Stimulated activated CD8-positive, alpha-beta memory T cell treated with anti-CD3 and anti-CD28 coated beads, Interleukin-7, amount 100 ng/mL, for 1 hour (primary cell): ENCODE data around the gene ARID3A.

Source experiments
- DNase-seq, 2 donors: peaks; one replicate each; pipeline ENCODE4 v3.0.0-alpha.2; 2020; ENCODE audit warnings: low read depth in 2 of 2

Gene ARID3A

DNA sequence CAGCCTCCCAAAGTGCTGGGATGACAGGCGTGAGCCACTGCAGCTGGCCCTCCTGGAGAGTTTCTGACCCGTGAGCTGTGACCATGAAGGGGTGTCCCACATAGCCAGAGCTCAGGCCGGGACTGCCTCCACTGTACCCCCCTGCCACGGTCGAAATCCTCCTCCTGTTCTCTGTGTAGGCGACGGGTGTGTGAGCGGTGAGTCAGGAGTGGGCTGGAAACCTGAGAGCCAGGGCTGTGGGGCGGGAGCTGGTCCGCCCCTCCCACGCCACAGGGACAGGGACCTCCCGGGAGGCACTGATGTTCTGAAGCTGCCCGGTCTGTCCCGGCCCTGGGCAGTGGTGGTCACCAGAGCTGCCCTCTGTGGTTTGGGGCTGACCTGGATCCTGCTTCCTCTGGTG, 62.2 kb downstream of the ARID3A start:
- DNase-seq = no peak

DNA sequence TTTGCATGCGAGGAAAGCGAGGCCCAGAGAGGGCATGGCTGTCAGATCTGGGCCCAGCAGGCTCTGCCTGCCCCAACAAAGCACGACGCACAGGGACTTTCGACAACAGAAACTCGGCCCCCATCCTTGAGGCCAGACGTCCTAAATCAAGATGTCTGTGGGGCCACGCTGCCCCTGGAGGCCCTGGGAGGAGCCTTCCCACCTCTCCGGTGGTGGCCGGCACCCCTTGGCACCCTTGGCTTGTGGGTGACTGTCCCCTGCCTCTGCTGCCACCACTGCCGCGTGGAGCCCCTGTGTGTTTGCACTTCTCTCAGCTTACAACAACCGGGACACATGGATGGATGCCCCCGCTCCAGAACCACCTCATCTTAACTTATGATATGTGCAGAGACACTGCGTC, 62.7 kb downstream of the ARID3A start:
- no peak for DNase-seq

DNA sequence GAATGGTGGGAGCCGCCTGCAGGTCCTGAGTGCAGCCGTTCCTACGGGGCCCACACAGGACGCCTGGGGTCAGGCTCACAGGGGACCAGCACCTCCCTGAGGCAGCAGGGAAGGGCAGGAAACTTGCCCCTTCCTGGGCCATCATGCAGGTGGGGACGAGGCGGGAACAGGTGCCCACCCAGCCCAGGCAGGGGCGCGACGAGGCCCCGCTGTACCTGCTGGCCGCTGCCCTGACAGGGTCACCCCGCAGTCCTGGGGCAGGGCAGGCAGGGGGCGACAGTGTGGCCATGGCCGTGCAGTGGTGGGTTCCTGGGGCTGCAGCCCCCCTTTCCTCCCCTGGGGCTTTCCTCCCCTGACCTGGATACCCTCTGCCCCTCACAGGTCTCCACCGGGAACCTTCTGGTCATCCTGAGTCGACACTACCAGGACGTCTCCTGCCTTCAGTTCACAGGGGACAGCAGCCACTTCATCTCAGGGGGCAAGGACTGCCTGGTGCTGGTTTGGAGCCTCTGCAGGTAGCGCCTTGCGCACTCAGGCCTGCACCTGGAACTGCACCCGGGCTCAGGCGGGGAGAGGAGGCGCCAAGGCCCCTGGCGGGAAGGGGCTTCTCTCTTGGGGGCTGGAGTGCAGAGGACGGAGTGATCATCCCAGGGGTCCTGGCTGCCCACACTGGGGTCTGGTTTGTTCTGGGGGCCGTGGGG, 63.7 kb downstream of the ARID3A start:
- no peak for DNase-seq

DNA sequence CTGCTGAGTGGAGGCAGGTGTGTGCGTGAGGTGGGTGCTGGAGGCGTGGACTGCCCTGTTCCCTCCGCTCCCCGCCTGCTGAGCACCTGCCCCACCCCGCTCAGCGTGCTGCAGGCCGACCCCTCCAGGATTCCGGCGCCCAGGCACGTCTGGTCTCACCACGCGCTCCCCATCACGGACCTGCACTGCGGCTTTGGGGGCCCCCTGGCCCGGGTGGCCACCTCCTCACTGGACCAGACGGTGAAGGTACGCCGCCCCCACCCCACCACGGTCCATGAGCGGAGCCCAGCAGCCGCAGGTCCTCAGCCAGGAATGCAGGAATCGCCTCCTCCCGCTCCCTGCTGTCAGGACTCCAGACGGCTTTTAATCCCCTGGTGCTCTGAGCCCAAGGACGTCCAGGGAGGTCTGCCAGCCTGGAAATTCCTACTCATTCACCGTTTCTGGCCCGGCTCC, 64.3 kb downstream of the ARID3A start:
- DNase-seq = no peak

DNA sequence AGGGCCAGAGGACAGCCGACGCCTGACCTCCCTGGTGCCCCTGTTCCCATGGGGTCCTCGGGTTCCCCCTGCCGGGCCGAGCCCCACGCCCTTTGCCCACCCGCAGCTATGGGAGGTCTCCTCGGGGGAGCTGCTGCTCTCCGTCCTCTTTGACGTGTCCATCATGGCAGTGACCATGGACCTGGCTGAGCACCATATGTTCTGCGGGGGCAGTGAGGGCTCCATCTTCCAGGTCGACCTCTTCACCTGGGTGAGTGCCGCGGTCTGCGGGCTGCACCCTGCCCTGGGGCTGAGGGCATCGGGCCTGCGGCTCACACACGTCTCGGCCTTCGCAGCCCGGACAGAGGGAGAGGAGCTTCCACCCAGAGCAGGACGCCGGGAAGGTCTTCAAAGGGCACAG, 64.9 kb downstream of the ARID3A start:
- no peak for DNase-seq

DNA sequence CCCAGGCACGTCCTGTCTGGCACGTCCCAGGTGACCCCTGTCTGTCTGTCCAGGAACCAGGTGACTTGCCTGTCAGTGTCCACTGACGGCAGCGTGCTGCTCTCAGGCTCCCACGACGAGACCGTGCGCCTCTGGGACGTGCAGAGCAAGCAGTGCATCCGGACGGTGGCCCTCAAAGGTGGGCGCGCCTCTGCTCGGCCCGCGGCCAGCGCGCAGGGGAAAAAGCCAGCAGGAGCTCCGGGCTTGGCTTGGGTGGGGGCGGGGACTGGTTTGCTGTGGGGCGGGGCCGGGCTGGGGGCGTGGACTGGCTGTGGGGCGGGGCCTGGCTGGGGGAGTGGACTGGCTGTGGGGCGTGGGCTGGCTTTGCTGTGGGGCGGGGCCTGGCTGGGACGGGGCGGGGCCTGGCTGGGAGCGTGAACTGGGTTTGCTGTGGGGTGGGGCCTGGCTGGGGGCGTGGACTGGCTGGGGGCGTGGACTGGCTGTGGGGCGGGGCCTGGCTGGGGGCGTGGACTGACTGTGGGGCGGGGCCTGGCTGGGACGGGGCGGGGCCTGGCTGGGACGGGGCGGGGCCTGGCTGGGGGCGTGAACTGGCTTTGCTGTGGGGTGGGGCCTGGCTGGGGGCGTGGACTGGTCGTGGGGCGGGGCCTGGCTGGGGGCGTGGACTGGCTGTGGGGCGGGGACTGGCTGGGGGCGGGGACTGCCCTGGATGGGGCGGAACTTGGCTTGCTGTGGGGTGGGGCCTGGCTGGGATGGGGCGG, 65.5 kb downstream of the ARID3A start:
- DNase-seq = peak in 1 of 2 donors; percentile 10

DNA sequence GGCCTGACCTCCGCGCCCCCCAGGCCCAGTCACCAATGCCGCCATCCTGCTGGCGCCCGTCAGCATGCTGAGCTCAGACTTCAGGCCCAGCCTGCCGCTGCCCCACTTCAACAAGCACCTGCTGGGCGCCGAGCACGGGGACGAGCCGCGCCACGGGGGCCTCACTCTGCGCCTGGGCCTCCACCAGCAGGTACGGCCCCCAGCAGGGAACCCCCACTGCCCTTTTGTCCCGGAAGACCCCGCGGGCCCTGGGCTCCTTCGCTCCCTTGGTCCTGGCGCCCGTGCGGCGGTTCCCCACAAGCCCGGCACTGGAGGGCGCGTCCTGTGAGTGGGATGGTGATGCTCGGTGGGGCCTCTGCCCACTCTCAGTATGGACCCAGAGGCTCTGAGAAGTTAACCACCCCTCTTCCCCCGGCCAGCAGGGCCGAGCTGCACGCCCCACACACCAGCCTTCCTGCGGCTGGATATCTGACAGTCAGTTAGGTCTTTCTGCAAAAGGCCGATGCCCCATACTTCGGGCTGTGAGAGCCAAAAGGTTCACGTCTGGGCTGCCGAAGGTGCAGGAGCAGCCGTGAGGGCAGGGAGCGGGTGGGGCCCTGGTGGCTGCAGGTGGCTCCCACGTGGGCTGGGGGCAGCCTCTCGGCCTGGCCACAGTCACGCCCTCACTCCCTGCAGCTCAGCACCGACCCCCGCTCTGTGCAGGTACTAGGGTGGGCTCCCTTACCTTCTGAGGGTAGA, 66.3 kb downstream of the ARID3A start:
- DNase-seq = no peak

DNA sequence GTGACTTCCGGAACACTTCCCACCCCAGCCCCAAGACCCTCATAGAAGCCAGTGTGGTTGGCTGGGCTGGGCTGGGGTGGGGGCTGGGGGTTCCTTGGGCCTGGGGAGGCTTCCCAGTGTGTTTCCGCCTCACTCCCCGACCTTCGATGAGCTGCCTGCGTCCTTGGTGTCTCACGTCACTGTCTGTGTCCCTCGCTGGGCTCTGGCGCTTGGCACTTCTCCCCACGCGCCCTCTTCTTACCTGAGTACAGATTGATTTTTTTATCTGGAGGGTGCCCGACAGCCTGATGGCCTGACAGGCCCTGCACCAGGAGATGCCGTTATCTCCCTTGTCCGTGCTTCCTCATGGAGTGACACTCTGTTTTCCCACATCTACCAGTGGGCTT, 66.8 kb downstream of the ARID3A start:
- DNase-seq = no peak

DNA sequence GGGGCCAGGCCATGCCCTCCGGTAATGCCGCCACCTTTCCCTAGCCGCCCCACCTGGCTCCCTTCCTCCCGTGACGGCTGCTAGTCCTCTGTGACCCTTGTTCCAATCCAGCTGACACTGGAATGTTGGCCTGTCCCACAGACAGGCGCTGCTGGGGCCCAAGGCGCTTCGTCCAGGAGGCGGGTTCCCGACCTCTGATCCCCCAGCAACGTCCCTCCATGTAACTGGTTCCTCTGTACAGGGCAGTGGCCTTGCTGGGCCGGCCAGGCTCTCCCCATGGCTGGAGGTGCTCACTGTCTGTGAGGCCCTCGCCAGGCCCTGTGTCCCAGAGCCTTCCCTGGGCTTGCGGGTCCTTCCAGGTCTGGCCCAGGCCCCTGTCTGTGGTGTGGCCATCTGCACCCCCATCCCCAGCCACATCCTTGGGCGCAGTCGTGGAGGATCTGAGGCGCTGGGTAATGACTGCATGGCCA, 67.6 kb downstream of the ARID3A start:
- DNase-seq = no peak

DNA sequence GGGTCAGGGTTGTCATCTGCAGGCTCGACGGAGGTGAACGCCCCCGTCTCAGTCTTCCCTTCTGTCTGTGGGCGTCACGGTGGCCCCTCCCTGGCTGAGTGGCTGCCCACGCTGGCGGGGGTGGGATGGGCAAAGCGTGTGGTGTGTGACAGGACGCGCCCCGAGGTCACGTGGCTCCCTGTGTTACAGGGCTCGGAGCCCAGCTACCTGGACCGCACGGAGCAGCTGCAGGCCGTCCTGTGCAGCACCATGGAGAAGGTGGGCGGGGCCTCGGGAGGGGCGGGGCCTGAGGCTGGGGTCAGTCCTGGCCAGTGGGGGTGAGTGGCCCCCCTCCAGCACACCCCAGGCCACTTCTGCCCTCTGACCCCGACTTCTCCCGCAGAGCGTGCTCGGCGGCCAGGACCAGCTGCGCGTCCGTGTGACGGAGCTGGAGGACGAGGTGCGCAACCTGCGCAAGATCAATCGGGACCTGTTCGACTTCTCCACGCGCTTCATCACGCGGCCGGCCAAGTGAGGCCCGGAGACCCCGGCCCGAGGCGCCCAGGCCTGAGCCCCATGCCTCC, 68.1 kb downstream of the ARID3A start:
- DNase-seq = no peak

DNA sequence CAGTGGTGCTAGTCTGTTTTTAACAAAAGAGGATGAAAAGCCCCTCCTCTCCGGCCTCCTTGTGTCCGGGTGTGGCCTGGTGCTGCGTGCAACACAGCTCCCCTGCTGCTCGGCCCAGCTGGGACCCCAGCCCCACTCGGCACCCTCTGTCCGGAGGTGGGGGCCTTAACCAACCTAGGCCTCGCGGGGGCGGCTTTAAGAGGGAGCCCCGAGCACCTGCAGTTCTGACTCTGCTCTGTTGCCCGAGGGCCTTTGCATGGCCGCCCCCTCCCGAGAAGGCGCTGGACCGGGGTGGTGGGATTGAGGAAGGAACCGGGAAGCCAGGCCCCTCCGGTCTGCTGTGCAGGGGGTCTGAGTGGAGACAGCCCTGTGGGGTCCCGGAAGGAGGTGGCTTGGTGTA, 68.7 kb downstream of the ARID3A start:
- no peak for DNase-seq

DNA sequence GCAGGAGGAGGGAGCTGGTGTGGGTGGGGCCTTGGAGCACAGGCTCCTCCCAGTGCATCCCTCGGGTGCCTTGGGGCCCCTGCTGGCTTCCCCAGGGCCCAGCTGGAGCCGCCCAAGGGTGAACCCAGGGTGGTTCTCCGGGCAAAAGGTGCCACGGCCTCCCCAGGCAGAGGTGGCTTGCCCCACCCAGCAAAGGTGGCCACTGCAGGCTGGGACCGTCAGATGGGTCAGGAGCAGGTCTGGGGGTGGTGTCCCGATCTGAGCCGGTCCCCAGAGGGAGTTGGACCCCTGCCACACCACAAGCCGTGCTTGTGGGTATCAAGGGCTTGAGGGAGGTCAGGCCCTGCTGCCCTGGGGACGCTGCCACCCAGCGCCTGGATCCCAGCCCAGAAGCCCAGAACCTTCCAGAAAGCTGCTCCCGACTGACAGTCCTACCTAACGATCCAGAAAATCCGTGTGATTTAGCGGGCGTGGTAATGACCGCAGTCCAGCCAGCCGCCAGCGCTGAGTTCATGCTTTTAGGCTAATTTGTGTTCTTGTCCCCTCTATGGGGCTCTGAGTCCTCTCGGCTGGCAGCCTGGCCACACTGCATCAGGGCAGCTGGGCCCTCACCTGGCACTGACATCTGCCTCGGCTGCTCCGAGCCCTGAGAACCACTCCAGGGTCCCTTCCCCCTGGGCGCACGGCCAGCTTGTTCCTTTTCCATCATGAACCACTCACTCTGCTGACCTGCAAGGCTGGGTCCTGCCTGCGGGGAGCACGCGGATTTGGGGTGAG, 69.4 kb downstream of the ARID3A start:
- no peak for DNase-seq

DNA sequence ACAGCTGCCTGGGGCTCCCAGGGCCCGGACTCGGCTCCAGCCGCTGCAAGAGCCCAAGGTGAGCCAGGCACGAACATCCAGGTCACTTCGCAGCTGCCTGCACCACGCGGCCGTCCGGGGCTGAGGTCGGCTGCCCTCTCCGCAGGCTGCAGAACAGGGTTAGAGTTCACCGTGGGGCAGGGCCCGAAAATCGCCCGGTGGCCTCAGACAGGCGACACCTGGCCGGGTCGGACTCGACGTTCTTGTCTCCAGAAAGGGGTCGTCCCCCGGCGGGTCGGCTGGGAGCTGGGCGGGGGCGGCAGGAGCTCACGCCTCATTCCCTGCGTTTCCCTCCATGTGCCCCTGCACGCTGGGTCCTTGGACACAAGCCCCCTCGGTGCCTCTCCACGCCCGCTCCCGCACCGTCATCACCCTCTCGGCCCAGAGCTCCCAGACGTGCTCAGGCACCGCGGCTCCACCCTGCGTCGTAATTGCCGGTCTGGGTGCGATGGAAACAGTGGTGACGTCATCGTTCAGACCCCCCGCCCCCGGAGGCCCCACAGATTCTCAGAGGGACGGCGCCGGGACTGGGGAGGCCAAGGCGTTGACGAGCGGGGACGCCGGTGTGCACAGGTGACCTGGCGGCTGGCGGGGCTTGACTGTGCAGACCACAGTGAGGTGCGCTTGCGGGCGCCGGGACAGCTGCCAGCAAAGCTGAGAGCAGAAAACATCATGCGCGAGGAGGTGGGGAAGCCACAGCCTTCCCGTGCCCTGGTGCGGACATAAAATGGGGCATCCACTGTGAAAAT, 70.4 kb downstream of the ARID3A start:
- peak; percentile 41 to 57 for DNase-seq

DNA sequence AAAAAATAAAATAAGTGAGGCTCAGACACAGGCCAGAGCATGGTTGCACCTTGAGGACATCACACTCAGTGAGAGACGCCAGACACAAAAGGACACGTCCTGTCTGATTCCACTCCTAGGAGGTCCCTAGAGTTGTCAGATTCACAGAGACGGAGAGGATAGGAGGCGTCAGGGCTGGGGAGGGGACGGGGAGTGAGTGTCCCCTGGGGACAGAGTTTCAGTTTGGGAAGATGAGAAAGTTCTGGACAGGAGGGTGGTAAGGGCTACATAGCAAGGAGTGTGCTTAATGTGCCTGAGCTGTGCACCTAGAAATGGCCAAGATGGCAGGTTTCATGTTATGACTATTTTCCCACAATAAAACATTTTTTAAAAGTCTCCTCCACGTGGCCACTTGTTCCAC, 72.2 kb downstream of the ARID3A start:
- DNase-seq = no peak

DNA sequence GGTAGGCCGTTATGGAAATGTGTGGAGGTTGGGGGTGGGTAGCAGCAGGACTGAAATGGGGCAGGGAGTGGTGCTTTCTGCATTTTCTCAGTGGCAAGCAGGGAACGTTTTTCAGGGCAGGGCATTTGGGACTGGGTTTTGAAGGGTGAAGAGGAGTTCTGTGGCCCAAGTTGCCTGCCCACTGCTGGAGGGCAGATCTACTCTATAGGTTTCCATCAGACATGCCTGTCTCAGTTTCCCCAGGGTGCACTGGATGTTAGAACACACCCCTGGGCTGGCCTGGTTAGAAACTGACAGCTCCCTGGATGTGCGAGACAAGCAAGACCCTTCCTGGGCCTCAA, 73.5 kb downstream of the ARID3A start:
- DNase-seq = no peak

DNA sequence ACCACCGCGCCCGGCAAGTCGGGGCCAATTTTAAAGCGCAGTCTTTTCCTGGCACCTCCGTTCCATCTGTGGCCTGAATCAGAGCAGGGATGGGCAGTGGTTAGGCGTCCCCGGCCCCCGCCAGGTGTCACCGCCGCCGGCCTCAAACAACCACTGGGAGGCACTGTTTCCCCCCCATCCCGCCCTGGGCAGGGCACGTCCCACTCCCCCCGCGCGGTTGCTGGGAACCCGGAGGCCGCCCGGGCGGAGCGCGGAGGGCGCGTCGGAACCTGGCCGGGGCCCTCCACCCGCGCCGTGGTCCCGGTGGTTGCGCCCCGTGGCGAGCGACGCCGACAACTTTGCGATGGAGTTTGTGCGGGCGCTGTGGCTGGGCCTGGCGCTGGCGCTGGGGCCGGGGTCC, 74.3 kb downstream of the ARID3A start, which contains the start of gene GRIN3B:
TSS of gene GRIN3B (plus strand) at position 325 of the 400 bp plus-strand sequence. CDS start at position 344, 19 bp downstream.
- peak in 1 of 2 donors; percentile 39 for DNase-seq

DNA sequence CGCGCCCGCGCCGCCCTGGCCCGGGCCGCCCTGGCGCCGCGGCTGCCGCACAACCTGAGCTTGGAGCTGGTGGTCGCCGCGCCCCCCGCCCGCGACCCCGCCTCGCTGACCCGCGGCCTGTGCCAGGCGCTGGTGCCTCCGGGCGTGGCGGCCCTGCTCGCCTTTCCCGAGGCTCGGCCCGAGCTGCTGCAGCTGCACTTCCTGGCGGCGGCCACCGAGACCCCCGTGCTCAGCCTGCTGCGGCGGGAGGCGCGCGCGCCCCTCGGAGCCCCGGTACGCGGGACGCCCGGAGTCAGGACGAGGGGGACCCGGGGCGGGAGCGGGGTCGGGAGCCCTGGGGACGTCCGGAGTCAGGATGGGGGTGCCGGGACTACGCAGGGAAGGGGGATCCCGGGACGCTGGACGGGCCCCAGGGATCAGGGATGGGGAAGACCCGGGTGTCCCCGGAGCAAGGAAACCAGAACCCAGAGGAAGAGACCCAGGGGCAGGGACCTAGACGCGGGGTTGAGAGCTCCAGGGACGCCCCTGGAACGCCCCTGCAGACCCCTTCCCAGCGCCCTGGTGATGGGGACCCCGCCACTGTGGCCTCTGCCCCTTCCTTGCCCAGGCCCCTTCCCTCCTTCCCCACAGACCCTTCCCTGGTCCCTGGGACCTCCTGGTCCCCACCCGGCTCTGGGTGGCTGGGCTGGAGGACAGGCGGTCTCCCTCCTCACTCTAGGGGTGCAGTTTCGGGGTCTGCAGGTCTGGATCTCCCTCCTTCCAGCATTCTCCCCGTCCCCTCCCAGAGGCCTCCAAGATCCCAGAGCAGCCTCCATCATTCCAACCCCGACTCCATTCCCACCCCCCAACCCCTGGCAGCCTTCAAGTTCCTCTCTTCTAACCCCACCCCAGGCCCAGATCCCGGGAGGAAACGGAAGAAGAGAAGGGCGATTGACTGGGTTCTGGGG, 75.0 kb downstream of the ARID3A start:
- DNase-seq = no peak

DNA sequence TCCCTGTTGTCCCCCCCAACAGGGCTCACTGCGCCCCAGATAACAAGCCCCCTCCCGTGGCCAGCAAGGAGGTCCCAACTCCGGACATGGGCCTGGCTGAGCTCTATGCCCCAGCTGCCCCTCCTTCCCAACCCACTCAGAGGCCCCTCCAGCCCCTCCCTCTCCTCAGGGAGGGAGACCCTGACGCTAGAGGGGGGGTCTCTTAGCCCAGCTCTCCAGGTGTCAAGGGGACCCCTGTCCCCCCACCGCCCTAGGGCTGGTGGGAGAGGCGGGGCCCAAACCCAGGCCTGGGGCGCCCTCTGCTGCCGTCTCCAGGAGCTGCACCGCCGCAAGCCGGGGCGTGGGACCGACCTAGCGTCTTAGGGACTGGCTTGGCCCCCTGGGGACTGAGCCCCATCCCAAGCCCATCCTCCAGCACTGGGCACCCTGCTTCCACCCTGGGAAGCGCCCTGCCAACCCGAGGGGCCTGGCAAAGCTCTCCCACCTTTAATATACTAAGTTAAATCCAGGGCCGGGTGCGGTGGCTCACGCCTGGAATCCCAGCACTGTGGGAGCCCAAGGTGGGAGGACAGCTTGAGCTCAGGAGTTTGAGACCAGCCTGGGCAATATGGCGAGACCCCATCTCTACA, 75.8 kb downstream of the ARID3A start:
- peak; percentile 47 to 56 for DNase-seq

DNA sequence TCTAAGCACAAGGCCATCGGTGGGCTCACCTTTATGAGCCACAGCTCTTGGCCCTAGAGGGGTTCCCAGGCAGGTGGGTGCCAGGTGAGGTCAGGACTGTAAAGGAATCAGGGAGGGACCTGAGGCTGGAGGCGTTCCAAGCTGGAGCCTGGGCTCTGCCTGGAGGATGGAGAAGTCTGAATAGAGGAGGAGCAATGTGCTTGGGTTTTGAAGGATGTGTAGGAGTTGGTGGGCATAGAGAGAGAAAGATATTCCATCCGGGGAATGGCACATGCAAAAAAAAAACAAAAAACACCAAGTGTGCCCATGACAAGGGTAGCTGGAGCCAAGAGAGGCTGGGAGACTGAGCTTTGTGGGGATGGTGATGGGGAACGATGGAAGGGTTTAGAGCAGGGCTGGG, 76.8 kb downstream of the ARID3A start:
- no peak for DNase-seq
